RCC 7860 (cell line): Measurements from ENCODE around the gene PLEKHA7.
A peak's percentile ranks its signal among the peaks of the same experiment; 100 is the strongest.
"Not testable (repeated sequence)": the region's sequence is repeated elsewhere in the genome, so short reads cannot be mapped to it uniquely, and the experiment has no call there.

Experiments
- DNase-seq: peaks from one replicate; pipeline ENCODE4 v3.0.0-alpha.2; 2015; ENCODE audit warnings: low spot score
- FAIRE-seq: peaks from 2 replicates; lab custom pipeline; 2012; peaks lifted over from hg19 to GRCh38; lab: Jason Lieb, UNC

Gene PLEKHA7

DNA sequence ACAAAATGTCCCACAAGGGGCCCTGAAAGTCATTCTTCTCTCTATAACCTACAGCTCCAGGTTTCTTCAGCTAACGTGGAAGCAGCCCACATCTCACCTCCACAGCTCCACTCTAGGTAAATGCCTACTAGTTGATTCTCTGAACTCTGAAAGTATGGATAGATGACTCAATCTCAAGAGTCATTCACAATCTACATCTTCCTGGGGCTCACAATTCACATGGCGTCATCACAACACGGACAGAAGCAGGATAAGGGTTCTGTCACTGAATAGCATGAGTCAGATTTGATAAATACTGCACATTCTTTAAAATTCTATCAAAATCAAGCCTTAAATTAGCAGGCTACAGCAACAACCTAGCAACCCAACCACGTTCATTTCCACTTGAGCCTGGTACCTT lies 96.3 kb downstream of the PLEKHA7 start:
- FAIRE-seq, result no peak

DNA sequence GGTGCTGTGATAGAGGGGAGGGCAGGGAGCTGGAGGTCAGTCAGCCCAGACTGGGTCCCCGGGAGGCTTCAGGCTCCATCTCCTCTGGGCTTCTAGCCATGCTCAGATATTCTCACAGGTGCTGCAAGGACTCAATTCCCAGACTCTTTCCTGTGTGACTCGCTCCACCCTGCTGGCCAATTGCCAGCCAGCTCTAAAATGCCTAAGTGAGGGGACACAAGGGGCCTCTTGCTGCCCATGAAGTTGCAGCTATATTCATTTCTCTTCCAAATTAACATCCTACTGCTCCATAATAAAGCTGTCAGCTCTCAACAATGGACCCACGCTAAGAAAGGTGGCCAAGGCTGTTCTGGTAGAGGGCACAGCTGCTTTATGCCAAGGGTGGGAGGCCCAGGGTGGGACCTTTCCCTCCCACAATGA lies 101.5 kb downstream of the PLEKHA7 start:
- DNase-seq (no peak), FAIRE-seq (no peak)

More for the DNA sequence above, 96.3 kb downstream of the PLEKHA7 start:
- DNase-seq, result no peak

GRCh38 chr11:16911658-16912057 lies 102.6 kb downstream of the PLEKHA7 start:
- no peak for FAIRE-seq
- no peak for DNase-seq

DNA sequence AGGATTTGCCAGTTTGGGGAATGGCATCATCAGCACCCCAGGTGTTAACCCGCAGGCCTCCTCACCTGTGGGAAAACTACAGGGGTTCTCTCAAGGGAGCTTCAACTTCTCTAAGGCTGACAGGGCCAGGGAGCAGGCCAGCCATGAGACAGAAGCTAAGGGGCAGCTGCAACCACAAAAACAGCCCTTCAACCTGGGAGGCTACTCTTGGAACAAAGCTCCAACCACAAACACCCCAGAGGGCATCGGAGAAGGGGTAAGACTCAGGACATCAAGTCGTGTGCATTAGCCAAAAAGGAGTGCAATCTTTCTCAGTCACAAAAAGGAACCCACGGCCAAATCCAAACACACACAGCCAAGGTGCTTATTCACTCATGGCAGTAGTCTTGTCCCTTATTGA lies 103.0 kb downstream of the PLEKHA7 start:
- DNase-seq (no peak), FAIRE-seq (no peak)

DNA sequence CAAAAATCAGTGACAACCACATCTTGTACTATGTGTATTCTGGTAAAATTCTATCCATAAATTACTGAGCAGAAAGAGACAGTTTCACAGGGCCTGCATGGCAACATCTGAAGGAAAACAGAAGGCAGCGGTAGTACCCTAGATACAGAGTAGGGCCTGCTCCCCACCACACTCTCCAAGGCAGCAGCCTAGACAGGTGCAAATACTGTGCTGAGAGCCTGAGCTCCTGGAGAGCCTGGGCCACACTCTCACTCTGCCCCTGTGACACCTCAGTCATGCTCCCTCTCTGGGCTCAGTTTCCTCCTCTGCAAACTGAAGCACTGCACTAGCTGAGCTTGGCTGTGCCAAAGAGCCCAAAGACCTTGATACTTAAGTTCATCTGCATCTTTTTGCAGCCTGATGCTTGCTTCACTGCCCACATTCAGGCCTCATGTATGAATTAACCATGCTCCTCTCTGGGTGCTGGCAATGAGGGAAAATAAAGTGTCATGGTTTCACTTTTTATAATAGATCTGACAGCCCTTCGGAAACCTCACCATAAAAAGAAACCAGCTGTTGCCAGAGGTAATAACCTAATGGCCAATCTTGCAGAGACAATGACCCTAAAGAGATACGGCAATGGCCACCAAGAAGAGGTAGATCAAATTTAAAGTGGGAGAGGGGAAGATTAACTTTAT lies 104.7 kb downstream of the PLEKHA7 start:
- DNase-seq, result no peak
- FAIRE-seq, result no peak

- DNase-seq, result no peak
These were observed 108.8 kb downstream of the PLEKHA7 start for GRCh38 chr11:16905375-16905774.

GRCh38 chr11:16904761-16905160 lies 109.5 kb downstream of the PLEKHA7 start:
- DNase-seq, FAIRE-seq: not testable (repeated sequence)

More at GRCh38 chr11:16905375-16905774, 108.8 kb downstream of the PLEKHA7 start:
- no peak for FAIRE-seq

GRCh38 chr11:16902781-16903378 lies 111.3 kb downstream of the PLEKHA7 start:
- FAIRE-seq (no peak), DNase-seq (no peak)

DNA sequence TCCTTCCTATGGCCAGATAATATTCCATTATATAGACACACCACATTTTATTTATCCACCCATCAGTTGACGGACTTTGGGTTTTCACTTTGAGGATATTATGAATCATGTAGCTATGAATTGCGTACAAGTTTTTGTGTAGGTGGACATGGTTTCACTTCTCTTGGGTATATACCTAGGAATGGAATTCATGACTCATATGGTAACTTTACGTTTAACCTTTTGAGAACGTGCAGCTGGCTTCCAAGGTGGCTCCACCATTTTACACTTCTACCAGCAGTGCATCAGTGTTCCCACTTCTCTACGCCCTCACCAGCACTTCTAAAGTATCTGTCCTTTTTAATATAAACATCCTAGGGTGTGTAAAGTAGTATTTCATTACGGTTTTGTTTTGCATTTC lies 112.0 kb downstream of the PLEKHA7 start:
- FAIRE-seq (no peak), DNase-seq (no peak)

DNA sequence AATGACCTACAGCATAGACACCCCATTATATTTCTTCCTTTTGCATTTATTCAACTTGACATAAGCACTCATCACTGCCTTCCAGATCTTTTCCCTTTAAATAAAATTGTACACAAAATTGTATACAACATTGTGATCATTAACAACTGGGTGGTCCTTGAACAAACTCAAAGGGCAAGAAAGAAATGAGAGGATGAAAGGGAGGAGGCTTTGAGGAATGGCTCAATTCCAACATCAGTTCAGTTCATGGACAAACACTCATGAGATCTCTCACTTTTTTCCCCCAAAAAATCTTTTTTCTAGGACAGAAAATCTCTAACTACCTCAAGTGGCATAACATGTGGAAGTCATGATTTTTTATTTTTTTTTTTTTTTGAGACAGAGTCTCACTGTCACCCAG lies 113.7 kb downstream of the PLEKHA7 start:
- no peak for FAIRE-seq

GRCh38 chr11:16899708-16900303 lies 114.4 kb downstream of the PLEKHA7 start:
- FAIRE-seq (no peak), DNase-seq (no peak)

More for the DNA sequence above, 113.7 kb downstream of the PLEKHA7 start:
- no peak for DNase-seq

DNA sequence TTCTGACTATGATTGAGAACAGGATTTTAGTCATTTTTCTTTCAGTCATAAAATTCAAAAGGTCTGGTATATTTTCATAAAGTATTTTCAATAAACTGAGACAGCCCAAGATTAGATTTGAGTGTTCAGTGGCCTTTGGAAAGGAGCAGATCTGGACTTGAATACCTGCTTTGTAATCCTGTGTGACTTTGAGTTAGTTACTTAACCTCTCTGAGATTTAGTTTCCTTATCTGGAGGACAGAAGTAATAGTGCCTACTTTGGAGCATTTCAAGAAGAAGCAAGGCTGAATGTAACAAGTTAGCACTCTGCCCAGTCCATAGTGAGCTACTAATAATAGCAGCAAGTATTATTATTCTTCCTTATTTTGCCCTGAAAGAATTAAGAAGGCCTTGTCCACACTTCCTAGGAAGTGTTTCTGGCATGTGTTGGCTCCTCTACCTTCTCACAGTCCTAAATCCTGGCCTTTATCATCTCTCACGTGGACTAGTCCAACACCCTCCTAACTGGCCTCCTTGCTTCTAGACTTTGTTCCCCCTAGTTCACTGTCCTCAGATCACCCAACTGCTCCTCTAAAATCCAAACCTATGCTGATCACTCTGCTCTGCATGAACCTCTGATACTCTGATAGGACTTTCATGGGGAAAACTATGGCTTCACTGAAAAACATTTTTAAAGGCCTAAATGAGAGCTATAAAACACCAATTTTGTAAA lies 115.8 kb downstream of the PLEKHA7 start:
- DNase-seq (no peak), FAIRE-seq (no peak)

GRCh38 chr11:16897470-16898061 lies 116.6 kb downstream of the PLEKHA7 start:
- FAIRE-seq (no peak), DNase-seq (no peak)

DNA sequence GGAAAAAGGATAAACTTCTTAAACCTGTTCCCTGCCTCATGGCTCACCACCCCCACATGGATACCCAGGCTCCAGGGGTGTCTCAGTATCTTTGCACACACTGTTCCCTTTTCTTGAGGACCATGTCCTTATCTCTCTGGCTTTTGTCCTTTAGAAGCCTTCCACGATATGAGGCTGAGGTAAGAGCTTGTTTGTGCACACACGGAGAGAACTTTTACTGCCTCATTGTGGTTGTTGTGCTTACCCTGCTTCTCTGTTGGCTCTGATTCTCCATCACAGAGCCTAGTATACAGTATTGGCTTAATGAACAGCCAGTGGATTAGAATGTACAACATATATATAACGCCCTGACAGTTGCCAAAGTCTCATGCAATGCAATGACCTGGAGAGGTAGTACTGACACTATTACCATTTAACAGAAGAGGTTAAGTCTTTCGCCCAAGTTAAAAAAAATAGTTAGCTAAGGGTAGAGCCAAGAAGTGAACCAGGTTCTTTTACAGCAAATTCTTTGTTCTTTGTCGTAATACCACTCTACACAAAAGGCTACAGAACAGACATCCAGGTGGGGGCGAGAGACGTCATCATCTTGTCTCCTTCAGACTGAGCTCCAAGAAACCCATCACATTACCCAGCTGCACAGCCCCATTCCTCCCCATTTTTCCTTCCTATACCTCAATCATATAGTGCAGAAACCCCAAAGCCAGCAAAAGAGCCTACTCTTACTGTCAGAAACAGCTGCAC lies 117.3 kb downstream of the PLEKHA7 start:
- FAIRE-seq (no peak), DNase-seq (no peak)

DNA sequence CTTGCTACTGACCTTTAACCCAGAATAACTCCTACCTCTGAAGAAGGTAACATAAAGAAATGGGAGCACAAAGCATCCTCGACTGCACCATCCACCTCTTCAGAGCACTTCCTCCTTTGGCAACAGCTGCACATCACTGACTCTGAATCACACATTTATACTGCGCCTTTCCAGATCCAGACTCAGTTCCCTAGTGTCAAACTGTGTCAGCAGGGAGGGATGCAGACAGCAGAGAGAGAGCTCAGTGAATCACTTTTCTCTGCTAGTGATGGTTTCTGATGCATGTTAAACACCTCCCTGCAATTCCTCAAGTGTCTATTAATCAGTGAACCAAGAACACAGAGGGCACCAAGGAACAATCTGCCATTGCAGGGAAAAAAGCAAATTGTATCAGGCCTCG lies 118.9 kb downstream of the PLEKHA7 start:
- FAIRE-seq, result peak; percentile 95
- DNase-seq, result peak; percentile 91

DNA sequence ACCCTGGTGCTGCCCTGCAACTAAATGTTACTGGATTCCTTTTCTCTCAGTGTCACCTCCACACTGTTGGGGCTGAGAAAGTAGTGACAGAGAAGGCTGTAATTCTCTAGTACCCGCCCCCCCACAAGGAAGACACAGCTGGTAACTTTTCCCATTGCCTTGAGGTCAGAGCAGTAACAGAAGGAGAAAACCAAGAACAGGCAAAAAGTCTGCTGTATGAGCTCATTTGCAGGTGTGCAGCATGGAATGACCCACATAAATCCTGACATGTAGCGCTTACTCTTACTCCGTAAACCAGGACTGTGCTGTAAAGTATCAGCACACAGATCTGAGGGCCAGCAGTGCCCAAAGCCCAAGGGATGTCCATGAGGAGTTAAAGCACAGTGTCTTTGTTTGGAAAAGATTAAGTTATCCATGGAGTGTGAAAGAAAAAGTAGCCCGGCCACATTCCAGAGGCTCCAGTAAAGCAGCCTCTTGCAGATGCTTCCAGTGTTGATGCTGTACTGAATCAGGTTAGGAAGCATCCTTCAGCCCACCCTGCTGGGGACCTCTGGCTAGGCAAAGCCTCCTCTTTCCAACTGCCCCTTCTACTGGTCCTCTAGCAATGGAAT lies 120.7 kb downstream of the PLEKHA7 start:
- DNase-seq, result no peak

GRCh38 chr11:16891964-16892363 lies 122.2 kb downstream of the PLEKHA7 start:
- FAIRE-seq (peak; percentile 84), DNase-seq (peak; percentile 75)

More for the DNA sequence above, 120.7 kb downstream of the PLEKHA7 start:
- no peak for FAIRE-seq

GRCh38 chr11:16891165-16891564 lies 123.0 kb downstream of the PLEKHA7 start:
- DNase-seq (no peak), FAIRE-seq (no peak)

GRCh38 chr11:16890442-16890841 lies 123.8 kb downstream of the PLEKHA7 start:
- FAIRE-seq, result no peak
- no peak for DNase-seq

- DNase-seq, result no peak
- no peak for FAIRE-seq
These were observed 124.3 kb downstream of the PLEKHA7 start for GRCh38 chr11:16889905-16890304.
